ENCODE measurements around the gene USH2A.

The USH2A gene

DNA sequence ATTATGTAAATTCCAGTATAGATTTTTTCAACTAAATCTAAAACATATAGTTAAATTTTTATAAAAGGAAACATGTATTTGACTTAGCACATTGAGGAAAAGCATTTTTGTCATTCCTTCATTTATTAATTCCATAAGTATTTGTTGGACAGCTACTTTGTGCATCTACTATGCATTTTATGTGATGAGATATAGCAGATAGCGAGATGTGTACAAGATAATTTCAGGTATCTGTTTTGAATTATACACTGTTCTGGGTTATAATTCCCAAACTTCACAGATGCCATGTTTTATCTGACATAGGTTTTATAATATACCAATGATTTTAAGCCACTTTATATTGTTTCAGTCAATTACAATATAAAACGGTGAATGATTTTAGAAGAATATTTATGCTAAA, 398.7 kb downstream of the USH2A start:
- Histone ChIP-seq H4K20me1 (ENCODE audit: low read depth, low read length) (no peaks in the 10 kb centered on the region), H3K4me3 (ENCODE audit: insufficient read depth, low read length, poor library complexity, severe bottlenecking) (no peak overlapping the region), H3K9me2 (replicated peaks; ENCODE audit: insufficient read depth, low read length) (no peaks in the 10 kb centered on the region), H3K27ac (ENCODE audit: low read depth, low read length) (no peak overlapping the region), H3K4me2 (ENCODE audit: low read depth, low read length, poor library complexity, severe bottlenecking) (no peak overlapping the region), H3K36me3 (ENCODE audit: low read length) (no peaks in the 10 kb centered on the region), H2AFZ (ENCODE audit: low read depth, low read length, severe bottlenecking) (no peak overlapping the region), H3K79me2 (ENCODE audit: insufficient read depth, low read length) (no peaks in the 10 kb centered on the region), H3K9me3 (ENCODE audit: insufficient read depth, low read length) (no peaks in the 10 kb centered on the region), H3F3A (ENCODE audit: insufficient read depth) (no peaks in the 10 kb centered on the region), H3K27me3 (ENCODE audit: low read length) (no peaks in the 10 kb centered on the region), H3K9ac (ENCODE audit: low read length) (no peak overlapping the region)
- no peak for TF ChIP-seq EZH2phosphoT487 (conservative IDR thresholded peaks at IDR 0.05; ENCODE audit: low read length)
- TF ChIP-seq, protein P1, sequence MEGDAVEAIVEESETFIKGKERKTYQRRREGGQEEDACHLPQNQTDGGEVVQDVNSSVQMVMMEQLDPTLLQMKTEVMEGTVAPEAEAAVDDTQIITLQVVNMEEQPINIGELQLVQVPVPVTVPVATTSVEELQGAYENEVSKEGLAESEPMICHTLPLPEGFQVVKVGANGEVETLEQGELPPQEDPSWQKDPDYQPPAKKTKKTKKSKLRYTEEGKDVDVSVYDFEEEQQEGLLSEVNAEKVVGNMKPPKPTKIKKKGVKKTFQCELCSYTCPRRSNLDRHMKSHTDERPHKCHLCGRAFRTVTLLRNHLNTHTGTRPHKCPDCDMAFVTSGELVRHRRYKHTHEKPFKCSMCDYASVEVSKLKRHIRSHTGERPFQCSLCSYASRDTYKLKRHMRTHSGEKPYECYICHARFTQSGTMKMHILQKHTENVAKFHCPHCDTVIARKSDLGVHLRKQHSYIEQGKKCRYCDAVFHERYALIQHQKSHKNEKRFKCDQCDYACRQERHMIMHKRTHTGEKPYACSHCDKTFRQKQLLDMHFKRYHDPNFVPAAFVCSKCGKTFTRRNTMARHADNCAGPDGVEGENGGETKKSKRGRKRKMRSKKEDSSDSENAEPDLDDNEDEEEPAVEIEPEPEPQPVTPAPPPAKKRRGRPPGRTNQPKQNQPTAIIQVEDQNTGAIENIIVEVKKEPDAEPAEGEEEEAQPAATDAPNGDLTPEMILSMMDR (IDR thresholded peaks at IDR 0.05; ENCODE audit: insufficient read depth, low read length, poor library complexity, severe bottlenecking) = no peak

DNA sequence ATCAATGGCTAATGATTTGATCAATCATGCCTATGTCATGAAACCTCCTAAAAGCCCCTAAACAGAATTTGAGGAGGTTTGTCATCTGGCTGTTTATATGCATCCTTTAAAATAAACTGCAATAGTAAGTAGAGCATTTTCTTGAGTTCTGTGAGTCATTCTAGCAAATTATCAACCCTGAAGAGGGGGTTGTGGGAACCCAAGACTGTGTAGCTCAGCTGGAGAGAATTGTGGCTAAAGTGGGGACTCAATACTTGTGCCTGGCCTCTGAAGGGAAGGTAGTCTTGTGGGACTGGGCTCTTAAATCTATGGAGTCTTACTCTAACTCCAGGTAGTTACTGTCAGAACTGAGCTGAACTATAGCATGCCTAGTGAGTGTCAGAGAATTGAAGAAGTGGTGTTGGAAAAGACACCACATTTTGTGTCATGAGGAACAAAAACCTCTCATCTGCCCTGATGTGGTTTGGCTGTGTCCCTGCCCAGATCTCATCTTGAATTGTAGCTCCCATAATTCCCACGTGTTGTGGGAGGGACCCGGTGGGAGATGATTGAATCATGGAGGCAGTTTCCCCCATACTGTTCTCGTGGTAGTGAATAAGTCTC, 402.4 kb downstream of the USH2A start:
- H3K27me3 ChIP-seq (ENCODE audit: low read length) = no peaks in the 10 kb centered on the region
- H3F3A ChIP-seq (ENCODE audit: insufficient read depth) = no peaks in the 10 kb centered on the region
- H3K4me2 ChIP-seq (ENCODE audit: low read depth, low read length, poor library complexity, severe bottlenecking) = no peak overlapping the region
- H3K36me3 ChIP-seq (ENCODE audit: low read length) = no peaks in the 10 kb centered on the region
- H3K9me3 ChIP-seq (ENCODE audit: insufficient read depth, low read length) = no peaks in the 10 kb centered on the region
- H2AFZ ChIP-seq (ENCODE audit: low read depth, low read length, severe bottlenecking) = no peak overlapping the region
- H3K4me3 ChIP-seq (ENCODE audit: insufficient read depth, low read length, poor library complexity, severe bottlenecking) = no peak overlapping the region
- no peak overlapping the region for H3K9ac ChIP-seq (ENCODE audit: low read length)
- TF ChIP-seq EZH2phosphoT487 (conservative IDR thresholded peaks at IDR 0.05; ENCODE audit: low read length) = no peak
- TF ChIP-seq, protein P1 (IDR thresholded peaks at IDR 0.05; ENCODE audit: insufficient read depth, low read length, poor library complexity, severe bottlenecking) = no peak
- H3K79me2 ChIP-seq (ENCODE audit: insufficient read depth, low read length) = no peaks in the 10 kb centered on the region
- no peaks in the 10 kb centered on the region for H3K9me2 ChIP-seq (replicated peaks; ENCODE audit: insufficient read depth, low read length)
- no peak overlapping the region for H3K27ac ChIP-seq (ENCODE audit: low read depth, low read length)
- no peaks in the 10 kb centered on the region for H4K20me1 ChIP-seq (ENCODE audit: low read depth, low read length)

DNA sequence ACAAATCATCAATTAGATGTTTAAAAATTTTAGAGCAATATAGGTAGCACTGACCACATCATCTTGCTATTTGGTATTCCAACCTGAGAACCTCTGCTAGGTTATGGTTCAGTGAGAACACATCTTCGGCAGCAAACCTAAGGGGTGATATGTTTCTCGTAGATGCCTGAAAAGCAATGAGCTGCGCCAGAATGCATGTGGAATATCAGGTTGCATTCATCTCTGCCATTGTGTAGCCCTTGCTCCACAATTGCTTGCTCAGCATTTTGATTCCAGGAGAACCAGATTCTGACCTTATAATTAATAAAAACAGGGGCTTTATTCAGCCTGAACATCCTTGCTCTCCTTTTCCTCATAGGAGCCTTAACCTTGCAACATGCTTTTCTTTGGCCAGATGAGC, 408.1 kb downstream of the USH2A start:
- Histone ChIP-seq H3F3A (ENCODE audit: insufficient read depth) (no peaks in the 10 kb centered on the region), H3K79me2 (ENCODE audit: insufficient read depth, low read length) (no peaks in the 10 kb centered on the region), H3K9me3 (ENCODE audit: insufficient read depth, low read length) (no peaks in the 10 kb centered on the region), H3K4me3 (ENCODE audit: insufficient read depth, low read length, poor library complexity, severe bottlenecking) (no peak overlapping the region), H3K27me3 (ENCODE audit: low read length) (no peaks in the 10 kb centered on the region), H3K9ac (ENCODE audit: low read length) (no peak overlapping the region), H3K4me2 (ENCODE audit: low read depth, low read length, poor library complexity, severe bottlenecking) (no peak overlapping the region), H3K9me2 (replicated peaks; ENCODE audit: insufficient read depth, low read length) (no peaks in the 10 kb centered on the region), H4K20me1 (ENCODE audit: low read depth, low read length) (no peaks in the 10 kb centered on the region), H3K36me3 (ENCODE audit: low read length) (no peaks in the 10 kb centered on the region), H2AFZ (ENCODE audit: low read depth, low read length, severe bottlenecking) (no peak overlapping the region), H3K27ac (ENCODE audit: low read depth, low read length) (no peak overlapping the region)
- TF ChIP-seq, protein P1 (IDR thresholded peaks at IDR 0.05; ENCODE audit: insufficient read depth, low read length, poor library complexity, severe bottlenecking) = no peak
- TF ChIP-seq EZH2phosphoT487 (conservative IDR thresholded peaks at IDR 0.05; ENCODE audit: low read length) = no peak

Data from SU-DHL-6 (cell line).